GM12865 (cell line): Measurements from ENCODE around the gene GALNT2.

Source experiments
- DNase-seq: peaks from one replicate; pipeline ENCODE4 v3.0.0; 2010; ENCODE audit warnings: low read depth
- H3K4me3 ChIP-seq: 2 replicates; pipeline ENCODE4 v1.5.1; 2011; ENCODE audit warnings: mild to moderate bottlenecking, low read depth, low read length, control low read depth
- TF ChIP-seq, protein P1 (sequence below): IDR thresholded peaks from 2 replicates; pipeline ENCODE4 v1.5.1; 2011; ENCODE audit warnings: low read length, control low read depth, low read depth, inconsistent platforms; ENCODE audit not compliant: insufficient read depth; ENCODE audit errors: missing control alignments

The GALNT2 gene

DNA sequence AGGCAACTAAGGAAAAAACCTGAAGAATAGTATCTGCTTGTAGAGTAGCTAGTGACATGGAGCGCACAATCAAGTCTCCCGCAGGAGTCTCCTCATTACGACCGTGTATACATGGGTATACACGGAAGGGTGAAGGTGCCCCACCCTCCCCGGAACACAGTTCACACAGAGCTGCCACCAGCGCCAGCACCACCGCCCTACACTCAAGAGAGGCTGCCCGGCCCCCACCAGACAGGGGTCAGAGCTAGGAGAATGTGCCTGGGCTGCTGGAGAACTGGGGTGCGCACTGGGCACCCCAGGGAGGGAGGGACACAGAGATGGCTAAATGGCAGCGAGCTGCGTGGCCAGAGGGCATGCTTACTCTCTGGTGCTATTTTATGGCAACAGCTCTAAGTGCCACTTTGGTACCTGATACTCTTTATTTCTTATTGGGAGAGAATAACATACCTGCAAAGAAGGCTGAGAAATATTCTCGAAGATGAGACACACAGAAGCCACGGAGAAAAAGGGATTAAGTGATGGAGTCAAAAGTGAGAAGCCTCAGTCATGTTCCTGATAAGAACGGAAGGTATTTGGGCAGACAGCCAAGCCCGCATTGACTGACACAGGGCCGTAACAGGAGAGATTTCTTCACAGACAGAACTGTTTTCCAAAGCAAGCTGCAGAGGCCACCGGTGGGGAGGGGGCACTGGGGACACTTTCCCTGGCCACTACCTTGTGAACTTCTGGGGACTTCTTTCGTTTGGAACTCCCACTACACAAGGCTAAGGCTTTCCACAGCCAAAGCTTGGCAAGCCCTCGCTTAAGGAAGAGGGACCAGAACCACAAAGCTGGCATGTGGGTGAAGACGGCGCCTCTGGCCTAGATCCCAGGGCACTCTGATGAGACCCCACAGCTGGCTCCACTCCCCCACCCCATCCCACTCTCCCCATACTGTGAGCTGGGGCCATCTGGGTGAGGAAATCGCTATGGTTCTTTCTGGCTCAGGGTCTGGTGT is 251.1 kb downstream of the GALNT2 start:
- TF ChIP-seq, protein P1, sequence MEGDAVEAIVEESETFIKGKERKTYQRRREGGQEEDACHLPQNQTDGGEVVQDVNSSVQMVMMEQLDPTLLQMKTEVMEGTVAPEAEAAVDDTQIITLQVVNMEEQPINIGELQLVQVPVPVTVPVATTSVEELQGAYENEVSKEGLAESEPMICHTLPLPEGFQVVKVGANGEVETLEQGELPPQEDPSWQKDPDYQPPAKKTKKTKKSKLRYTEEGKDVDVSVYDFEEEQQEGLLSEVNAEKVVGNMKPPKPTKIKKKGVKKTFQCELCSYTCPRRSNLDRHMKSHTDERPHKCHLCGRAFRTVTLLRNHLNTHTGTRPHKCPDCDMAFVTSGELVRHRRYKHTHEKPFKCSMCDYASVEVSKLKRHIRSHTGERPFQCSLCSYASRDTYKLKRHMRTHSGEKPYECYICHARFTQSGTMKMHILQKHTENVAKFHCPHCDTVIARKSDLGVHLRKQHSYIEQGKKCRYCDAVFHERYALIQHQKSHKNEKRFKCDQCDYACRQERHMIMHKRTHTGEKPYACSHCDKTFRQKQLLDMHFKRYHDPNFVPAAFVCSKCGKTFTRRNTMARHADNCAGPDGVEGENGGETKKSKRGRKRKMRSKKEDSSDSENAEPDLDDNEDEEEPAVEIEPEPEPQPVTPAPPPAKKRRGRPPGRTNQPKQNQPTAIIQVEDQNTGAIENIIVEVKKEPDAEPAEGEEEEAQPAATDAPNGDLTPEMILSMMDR, result no peak
- DNase-seq, result no peak
- H3K4me3 ChIP-seq, result no peak overlapping the region

DNA sequence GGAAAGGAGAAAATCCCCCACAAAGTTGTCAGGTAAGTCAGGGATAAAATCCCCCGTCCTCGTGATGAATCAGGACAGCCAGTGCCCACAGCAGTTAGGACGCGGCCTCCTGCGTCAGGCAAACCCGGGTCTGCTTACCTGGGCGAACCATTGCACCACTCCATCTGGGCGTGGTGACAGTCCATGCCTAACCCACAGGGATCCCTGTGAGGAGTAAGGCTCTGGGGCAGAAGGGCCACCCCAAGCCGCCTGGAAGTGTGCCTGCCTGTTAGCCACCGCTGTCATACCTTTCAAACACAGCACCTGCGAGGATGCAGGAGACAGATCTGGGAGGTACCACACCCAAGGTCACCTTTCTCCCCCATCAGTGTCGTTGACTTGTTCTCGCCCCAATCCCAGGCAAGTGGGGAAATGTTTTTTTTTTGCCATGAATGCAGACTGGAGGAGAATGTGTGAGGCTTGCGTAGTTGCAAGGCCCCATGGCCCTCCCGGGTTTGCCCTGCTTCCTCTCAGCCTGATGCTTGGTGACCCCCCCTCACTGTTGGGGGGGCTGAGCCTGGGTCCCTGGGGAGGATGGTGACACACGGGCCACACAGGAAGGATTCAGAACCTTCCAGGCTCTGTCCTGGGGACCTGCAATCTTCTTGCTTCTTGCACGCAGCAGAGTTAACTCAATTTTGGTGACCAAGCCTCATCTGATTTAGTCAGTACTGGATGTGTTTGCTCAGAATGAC is 252.1 kb downstream of the GALNT2 start:
- DNase-seq, result no peak
- TF ChIP-seq, protein P1, result no peak
- no peak overlapping the region for H3K4me3 ChIP-seq

DNA sequence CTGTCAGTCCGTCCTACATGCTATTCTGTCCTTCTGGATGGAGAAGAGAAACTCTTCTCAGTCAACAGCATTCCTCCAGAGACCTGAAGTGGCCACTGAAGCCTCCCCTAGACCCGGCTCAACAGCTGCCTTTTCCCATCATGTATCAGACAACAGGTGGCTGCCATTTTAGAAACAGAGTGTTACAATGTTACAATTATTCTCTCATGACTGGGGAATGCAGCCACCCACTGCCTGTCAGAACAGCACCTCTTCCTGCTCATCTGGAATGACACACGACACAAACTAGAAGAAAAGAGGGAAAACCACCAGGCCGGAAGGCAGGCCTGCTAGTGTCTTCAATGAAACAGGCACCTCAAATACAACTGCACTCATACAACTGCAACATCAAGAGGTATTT is 253.8 kb downstream of the GALNT2 start:
- TF ChIP-seq, protein P1, result no peak
- no peak overlapping the region for H3K4me3 ChIP-seq
- no peak for DNase-seq

DNA sequence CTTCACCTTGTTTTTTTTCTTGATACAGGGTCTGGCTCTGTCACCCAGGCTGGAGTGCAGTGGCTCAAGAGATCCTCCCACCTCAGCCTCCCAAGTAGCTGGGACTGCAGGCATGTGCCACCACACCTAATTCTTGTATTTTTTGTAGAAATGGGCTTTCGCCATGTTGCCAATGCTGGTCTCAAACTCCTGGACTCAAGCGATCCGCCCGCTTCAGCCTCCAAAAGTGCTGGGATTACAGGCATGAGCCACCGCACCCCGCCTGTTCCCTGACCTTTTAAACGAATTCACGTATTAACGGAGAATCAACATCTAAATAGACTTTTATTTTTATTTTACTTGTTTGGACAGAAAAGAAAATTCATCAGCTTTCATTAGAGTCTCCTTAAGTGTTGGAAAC is 254.3 kb downstream of the GALNT2 start:
- no peak overlapping the region for H3K4me3 ChIP-seq
- DNase-seq, result no peak
- TF ChIP-seq, protein P1, result no peak

DNA sequence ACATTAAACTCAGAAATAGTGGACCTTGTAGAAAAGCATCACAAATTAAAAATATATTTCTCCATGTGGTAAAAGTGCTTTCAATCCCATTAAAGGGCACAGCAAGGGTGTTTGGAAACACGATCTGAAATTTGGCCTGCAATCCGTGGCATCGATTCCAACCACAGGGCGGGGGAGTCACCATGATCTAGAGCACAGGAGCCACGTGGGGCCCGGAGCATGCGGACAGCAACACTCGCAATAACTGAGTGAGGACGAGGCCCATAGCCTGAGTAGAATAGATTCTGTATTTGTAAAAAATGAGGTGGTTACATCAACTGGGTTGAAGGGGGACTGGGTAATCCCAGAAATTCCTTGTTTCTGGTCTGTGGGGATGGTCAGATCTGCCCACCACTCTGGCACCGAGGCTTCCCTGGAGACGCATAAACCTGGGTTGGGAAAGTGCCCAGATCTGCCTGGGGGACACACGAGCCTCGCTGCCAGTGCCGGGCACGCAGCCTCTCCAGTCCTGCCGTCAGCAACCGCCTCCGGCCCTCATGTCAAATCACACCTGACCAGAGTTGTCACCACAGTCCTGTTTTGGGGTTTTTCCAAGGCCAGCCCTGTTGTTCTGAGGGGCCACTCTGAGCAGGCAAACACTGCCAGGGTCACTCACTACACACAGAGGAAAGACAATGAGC is 254.8 kb downstream of the GALNT2 start:
- H3K4me3 ChIP-seq, result no peak overlapping the region
- DNase-seq, result no peak
- TF ChIP-seq, protein P1, result no peak

DNA sequence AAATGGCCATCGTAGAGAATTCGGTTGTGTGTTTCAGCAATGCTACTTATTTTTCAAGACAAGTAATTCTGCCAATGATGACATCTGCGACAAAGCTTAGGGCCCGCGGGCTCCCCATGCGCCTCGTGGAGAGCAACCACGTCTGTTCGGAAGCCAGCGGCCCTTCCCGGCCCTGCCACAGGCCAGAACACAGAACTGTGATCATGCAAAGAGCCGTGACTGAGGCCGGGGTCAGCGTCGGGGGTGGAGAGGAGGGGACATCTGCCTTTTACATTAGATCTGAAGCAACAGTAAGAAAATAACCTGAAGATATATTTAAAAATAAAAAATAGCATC is 255.4 kb downstream of the GALNT2 start:
- TF ChIP-seq, protein P1, result no peak

More for the DNA sequence above, 255.4 kb downstream of the GALNT2 start:
- no peak overlapping the region for H3K4me3 ChIP-seq
- DNase-seq, result no peak
